RWPE1 (cell line): ENCODE results near the gene TMEM117.

Experiments
- CTCF ChIA-PET: fragments of 350-600 bp; sonication (Branson Sonifier 250); formaldehyde crosslinking; extraction: SDS; loops from one replicate; lab custom pipeline; 2021; lab: Yijun Ruan, JAX
- POLR2A ChIA-PET: fragments of 400-600 bp; formaldehyde crosslinking; extraction: SDS; loops from one replicate; lab custom pipeline; 2020; ENCODE audit warnings: antibody characterized with exemption; ENCODE audit not compliant: low non-redundant PET; lab: Yijun Ruan, JAX
- DNase-seq: peaks from one replicate; pipeline ENCODE4 v3.0.0; 2012; ENCODE audit warnings: low spot score
- H3K27ac ChIP-seq: fragments of 450-650 bp; 2 replicates; pipeline ENCODE4 v1.5.1; 2017
- TF ChIP-seq, protein P1 (sequence below): fragments of 450-650 bp; conservative IDR thresholded peaks from 2 replicates; pipeline ENCODE4 v1.5.1; 2017; ENCODE audit warnings: low read depth, mild to moderate bottlenecking

Gene TMEM117

DNA sequence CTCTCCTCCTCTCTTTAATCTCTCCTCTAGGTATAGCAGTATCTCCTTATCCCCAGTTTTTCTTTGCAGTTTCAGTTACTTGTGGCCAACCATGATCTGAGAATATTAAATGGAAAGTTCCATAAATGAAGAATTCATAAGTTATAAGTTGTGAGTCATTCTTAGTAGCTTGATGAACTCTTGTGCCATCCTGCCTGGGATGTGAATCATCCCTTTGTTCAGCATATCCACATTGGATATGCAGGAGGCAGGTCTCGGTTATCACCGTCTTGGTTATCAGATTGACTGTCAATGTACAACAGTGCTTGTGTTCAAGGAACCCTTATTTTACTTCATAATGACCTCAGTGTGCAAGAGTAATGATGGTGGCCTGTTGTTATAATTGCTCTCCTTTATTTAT, 134.0 kb downstream of the TMEM117 start:
- ChIA-PET CTCF (no interaction called here), POLR2A (no interaction called here)
- TF ChIP-seq, protein P1, sequence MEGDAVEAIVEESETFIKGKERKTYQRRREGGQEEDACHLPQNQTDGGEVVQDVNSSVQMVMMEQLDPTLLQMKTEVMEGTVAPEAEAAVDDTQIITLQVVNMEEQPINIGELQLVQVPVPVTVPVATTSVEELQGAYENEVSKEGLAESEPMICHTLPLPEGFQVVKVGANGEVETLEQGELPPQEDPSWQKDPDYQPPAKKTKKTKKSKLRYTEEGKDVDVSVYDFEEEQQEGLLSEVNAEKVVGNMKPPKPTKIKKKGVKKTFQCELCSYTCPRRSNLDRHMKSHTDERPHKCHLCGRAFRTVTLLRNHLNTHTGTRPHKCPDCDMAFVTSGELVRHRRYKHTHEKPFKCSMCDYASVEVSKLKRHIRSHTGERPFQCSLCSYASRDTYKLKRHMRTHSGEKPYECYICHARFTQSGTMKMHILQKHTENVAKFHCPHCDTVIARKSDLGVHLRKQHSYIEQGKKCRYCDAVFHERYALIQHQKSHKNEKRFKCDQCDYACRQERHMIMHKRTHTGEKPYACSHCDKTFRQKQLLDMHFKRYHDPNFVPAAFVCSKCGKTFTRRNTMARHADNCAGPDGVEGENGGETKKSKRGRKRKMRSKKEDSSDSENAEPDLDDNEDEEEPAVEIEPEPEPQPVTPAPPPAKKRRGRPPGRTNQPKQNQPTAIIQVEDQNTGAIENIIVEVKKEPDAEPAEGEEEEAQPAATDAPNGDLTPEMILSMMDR: no peak
- peak; percentile 47 for DNase-seq
- H3K27ac ChIP-seq: no peak overlapping the region

DNA sequence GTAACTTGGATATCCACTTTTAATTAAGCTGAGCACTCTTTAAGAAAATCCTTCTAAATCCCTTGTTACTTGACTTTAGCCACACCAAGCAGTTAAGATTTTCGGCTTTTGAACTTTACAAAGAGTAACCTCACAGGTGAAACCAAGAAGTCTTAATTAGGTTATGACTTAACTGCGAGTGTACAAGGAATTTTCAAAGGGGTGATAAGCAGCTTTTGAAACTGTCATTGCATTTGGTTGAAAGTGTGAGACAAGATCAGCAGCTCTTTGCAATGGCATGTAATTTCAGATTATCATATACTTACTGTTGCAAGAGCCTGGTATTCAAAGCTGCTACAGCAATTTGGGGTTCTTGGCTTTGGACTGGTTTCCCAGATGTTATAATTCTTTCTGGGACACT, 137.5 kb downstream of the TMEM117 start:
- ChIA-PET CTCF (interaction anchor here (0.6 kb wide), 1 partner anchor 393 kb away, joined by 3 read pairs; no protein-coding TSS in a partner anchor), POLR2A (no interaction called here)
- H3K27ac ChIP-seq: no peak overlapping the region
- TF ChIP-seq, protein P1: no peak
- DNase-seq: no peak

DNA sequence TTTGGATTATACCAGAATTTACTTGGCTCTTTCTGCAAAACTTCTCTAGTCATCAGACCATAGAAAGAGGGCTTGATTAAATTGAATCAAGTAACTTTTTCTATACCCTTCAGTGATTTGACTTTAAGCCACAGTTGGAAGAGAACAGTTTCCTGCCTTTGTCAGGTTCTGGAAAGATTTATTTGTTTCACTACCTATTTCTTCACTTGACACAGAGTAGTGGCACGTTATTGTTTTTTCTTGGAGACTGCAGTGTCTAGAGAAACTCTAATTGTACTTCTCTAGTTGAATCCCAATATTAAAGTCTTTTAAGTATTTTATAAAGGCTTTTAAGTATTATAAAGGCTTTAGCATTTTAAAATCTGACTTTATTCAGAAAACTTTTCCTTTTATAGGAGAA, 138.1 kb downstream of the TMEM117 start:
- DNase-seq: no peak
- ChIA-PET CTCF (no interaction called here), POLR2A (no interaction called here)
- TF ChIP-seq, protein P1: no peak
- H3K27ac ChIP-seq: no peak overlapping the region

DNA sequence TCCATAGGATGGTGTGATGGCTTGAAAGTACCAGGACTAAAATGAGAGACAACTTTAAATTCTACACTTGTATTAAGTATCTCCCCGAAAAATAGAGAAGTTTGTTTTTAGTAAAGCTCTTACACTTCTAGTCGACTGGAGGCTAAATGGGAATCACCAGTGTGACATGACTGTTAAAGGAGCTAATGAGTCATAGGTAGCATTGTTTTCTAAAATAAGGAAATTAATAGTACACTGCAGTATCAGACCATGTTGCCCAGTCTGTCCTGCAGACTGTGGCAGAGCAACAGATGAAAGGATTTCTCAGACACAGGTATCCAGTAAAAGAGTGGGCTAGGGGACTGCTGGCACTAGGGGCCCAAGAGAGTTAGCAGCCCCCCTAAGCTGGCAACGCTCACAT, 140.1 kb downstream of the TMEM117 start:
- TF ChIP-seq, protein P1: no peak
- CTCF ChIA-PET: interaction anchor here (0.6 kb wide), 1 partner anchor 599 kb away, joined by 3 read pairs; no protein-coding TSS in a partner anchor
- DNase-seq: peak; percentile 5
- H3K27ac ChIP-seq: no peak overlapping the region
- POLR2A ChIA-PET: no interaction called here

DNA sequence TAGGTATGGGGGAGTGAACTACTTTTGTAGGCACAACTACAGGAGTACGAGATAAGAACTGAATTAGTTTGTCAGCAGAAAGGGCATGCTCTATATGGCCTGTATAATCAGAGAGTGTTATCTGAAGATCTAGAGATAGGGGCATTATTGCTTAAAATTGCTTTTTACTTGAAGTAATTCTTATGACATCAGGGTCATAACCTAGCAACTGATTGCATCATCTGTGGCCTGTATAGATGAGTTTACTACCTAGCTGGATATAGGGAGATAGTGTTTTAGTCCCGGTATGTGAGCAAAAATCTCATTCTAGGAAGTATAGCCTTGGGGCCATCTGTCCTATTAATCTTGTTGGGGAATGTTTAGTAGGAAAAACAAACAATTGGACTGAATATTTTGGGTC, 142.7 kb downstream of the TMEM117 start:
- DNase-seq: no peak
- H3K27ac ChIP-seq: no peak overlapping the region
- TF ChIP-seq, protein P1: no peak
- CTCF ChIA-PET: interaction anchor here (0.6 kb wide), 1 partner anchor 854 kb away, joined by 3 read pairs; no protein-coding TSS in a partner anchor
- POLR2A ChIA-PET: no interaction called here

DNA sequence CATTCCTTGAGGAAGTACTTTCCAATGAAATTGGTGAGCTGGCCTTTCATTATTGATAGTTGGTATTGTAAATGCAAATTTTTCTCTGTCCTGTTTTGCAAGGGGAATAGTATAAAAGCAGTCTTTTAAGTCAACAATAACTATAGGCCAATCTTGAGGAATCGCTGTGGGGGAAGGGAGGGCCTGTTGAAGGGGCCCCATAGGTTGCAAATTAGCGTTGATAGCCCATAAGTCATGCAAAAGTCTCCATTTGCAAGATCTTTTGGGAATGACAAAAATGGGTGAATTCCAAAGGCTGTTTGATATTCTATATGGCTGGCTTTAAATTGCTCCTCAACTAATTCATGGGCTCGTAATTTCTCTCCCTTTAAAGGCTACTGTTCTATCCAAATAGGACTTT, 143.6 kb downstream of the TMEM117 start:
- TF ChIP-seq, protein P1: no peak
- no peak overlapping the region for H3K27ac ChIP-seq
- ChIA-PET POLR2A (no interaction called here), CTCF (interaction anchor here (0.6 kb wide), 1 partner anchor 514 kb away, joined by 3 read pairs; no protein-coding TSS in a partner anchor)
- no peak for DNase-seq
